Measurements from ENCODE around the gene NELL1. TPM values are rescaled to one million over a fixed set of nuclear protein-coding genes. Genes with fewer than 3 reads are reported as not detected.

Gene NELL1
- total RNA-seq, 1 experiment from 2014 or later = not detected

DNA sequence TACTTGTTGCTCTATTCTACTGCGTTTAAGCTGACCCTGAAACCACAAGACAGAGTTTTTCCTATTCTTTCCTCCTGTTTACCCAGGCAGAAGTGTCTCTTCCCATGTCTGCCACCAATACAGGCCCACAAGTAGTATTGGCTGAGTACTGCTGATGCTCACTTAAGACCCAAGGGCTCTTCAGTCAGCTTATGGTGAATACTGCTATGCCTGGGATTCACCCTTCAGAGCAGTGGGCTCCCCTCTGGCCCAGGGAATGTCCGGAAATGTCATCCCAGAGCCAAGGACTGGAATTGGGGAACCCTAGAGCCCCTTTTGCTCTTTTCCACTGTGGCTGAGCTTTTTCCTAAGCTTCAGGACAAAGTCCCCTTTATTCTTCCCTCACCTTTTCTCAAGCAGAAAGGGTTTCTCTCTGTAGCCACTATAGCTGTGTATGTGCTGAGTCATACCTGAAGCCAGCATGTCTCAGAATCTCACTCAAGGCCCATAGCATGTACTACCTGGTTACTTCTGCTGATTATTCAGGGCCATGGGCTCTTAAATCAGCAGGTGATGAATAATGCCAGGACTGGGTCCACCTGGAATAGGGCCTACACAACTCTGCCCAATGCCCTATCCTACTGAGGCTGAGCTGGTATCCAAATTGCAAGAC, 777.7 kb downstream of the NELL1 start:
- H3K27me3 ChIP-seq (ENCODE audit: control insufficient read depth, insufficient read depth, low read length) = no peaks in the 10 kb centered on the region
- no peaks in the 10 kb centered on the region for H3K9me3 ChIP-seq (ENCODE audit: control insufficient read depth, insufficient read depth, low read depth, low read length)
- ChIA-PET POLR2A (no interaction called here), CTCF (no interaction called here)
- H3K36me3 ChIP-seq (ENCODE audit: control insufficient read depth, insufficient read depth, low read length) = no peaks in the 10 kb centered on the region
- in situ Hi-C loops (cut with HindIII; ENCODE audit: low pct_unique_long_range_greater_than_20kb, low sequenced_read_pairs) (no loop called here), intact Hi-C loops (cut with micrococcal nuclease; ENCODE audit: unreplicated experiment) (no loop called here)
- H3K27ac ChIP-seq (ENCODE audit: low read length) = no peak overlapping the region
- TF ChIP-seq, protein P1, sequence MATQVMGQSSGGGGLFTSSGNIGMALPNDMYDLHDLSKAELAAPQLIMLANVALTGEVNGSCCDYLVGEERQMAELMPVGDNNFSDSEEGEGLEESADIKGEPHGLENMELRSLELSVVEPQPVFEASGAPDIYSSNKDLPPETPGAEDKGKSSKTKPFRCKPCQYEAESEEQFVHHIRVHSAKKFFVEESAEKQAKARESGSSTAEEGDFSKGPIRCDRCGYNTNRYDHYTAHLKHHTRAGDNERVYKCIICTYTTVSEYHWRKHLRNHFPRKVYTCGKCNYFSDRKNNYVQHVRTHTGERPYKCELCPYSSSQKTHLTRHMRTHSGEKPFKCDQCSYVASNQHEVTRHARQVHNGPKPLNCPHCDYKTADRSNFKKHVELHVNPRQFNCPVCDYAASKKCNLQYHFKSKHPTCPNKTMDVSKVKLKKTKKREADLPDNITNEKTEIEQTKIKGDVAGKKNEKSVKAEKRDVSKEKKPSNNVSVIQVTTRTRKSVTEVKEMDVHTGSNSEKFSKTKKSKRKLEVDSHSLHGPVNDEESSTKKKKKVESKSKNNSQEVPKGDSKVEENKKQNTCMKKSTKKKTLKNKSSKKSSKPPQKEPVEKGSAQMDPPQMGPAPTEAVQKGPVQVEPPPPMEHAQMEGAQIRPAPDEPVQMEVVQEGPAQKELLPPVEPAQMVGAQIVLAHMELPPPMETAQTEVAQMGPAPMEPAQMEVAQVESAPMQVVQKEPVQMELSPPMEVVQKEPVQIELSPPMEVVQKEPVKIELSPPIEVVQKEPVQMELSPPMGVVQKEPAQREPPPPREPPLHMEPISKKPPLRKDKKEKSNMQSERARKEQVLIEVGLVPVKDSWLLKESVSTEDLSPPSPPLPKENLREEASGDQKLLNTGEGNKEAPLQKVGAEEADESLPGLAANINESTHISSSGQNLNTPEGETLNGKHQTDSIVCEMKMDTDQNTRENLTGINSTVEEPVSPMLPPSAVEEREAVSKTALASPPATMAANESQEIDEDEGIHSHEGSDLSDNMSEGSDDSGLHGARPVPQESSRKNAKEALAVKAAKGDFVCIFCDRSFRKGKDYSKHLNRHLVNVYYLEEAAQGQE (IDR thresholded peaks at IDR 0.05; ENCODE audit: insufficient read depth in 1 of 2, low read depth in 2 of 2, low read length in 1 of 2) = no peak
- TF ChIP-seq, protein P2, sequence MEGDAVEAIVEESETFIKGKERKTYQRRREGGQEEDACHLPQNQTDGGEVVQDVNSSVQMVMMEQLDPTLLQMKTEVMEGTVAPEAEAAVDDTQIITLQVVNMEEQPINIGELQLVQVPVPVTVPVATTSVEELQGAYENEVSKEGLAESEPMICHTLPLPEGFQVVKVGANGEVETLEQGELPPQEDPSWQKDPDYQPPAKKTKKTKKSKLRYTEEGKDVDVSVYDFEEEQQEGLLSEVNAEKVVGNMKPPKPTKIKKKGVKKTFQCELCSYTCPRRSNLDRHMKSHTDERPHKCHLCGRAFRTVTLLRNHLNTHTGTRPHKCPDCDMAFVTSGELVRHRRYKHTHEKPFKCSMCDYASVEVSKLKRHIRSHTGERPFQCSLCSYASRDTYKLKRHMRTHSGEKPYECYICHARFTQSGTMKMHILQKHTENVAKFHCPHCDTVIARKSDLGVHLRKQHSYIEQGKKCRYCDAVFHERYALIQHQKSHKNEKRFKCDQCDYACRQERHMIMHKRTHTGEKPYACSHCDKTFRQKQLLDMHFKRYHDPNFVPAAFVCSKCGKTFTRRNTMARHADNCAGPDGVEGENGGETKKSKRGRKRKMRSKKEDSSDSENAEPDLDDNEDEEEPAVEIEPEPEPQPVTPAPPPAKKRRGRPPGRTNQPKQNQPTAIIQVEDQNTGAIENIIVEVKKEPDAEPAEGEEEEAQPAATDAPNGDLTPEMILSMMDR (IDR thresholded peaks at IDR 0.05) = no peak
- TF ChIP-seq SIN3A (IDR thresholded peaks at IDR 0.05; ENCODE audit: borderline replicate concordance, insufficient read depth, low read depth, low read length) (no peak), POLR2AphosphoS5 (IDR thresholded peaks at IDR 0.05; ENCODE audit: low read depth, low read length) (no peak), TCF7L2 (IDR thresholded peaks at IDR 0.05; ENCODE audit: low read depth, low read length) (no peak)
- no TSS peak for BruUV-seq (replicated peaks)
- H3K4me1 ChIP-seq (ENCODE audit: control insufficient read depth, insufficient read depth, low read length) = no peaks in the 10 kb centered on the region
- H3K4me3 ChIP-seq (ENCODE audit: low read depth in 2 of 2, low read length in 2 of 2) = no peak overlapping the region
- no peak for DNase-seq (ENCODE audit: low read depth, low spot score)
- ATAC-seq = no peak

GRCh38 chr11:21447871-21448270, 778.5 kb downstream of the NELL1 start:
- ChIA-PET CTCF (no interaction called here), POLR2A (no interaction called here)
- no peak for DNase-seq (ENCODE audit: low read depth, low spot score)
- H3K9me3 ChIP-seq (ENCODE audit: control insufficient read depth, insufficient read depth, low read depth, low read length) = no peaks in the 10 kb centered on the region
- intact Hi-C loops (cut with micrococcal nuclease; ENCODE audit: unreplicated experiment) = no loop called here
- no peaks in the 10 kb centered on the region for H3K27me3 ChIP-seq (ENCODE audit: control insufficient read depth, insufficient read depth, low read length)
- no peaks in the 10 kb centered on the region for H3K4me1 ChIP-seq (ENCODE audit: control insufficient read depth, insufficient read depth, low read length)
- H3K4me3 ChIP-seq (ENCODE audit: low read depth in 2 of 2, low read length in 2 of 2) = no peak overlapping the region
- no peaks in the 10 kb centered on the region for H3K36me3 ChIP-seq (ENCODE audit: control insufficient read depth, insufficient read depth, low read length)
- no peak for ATAC-seq
- in situ Hi-C loops (cut with HindIII; ENCODE audit: low pct_unique_long_range_greater_than_20kb, low sequenced_read_pairs) = no loop called here
- BruUV-seq (replicated peaks) = no TSS peak
- H3K27ac ChIP-seq (ENCODE audit: low read length) = no peak overlapping the region
- no peak for TF ChIP-seq POLR2AphosphoS5 (IDR thresholded peaks at IDR 0.05; ENCODE audit: low read depth, low read length)
- no peak for TF ChIP-seq TCF7L2 (IDR thresholded peaks at IDR 0.05; ENCODE audit: low read depth, low read length)
- TF ChIP-seq SIN3A (IDR thresholded peaks at IDR 0.05; ENCODE audit: borderline replicate concordance, insufficient read depth, low read depth, low read length) = no peak
- TF ChIP-seq, protein P1 (IDR thresholded peaks at IDR 0.05; ENCODE audit: insufficient read depth in 1 of 2, low read depth in 2 of 2, low read length in 1 of 2) = no peak
- TF ChIP-seq, protein P2 (IDR thresholded peaks at IDR 0.05) = no peak
